Jurkat, Clone E6-1 (cell line): ENCODE measurements around the gene ST6GAL1.
A peak's percentile ranks its signal among the peaks of the same experiment; 100 is the strongest.

Experiments used
- DNase-seq: peaks from one replicate; pipeline ENCODE4 v3.0.0-alpha.2; 2011; ENCODE audit warnings: low read depth, low spot score
- H3K4me3 ChIP-seq: 2 replicates; pipeline ENCODE4 v1.5.1; 2011; ENCODE audit warnings: mild to moderate bottlenecking, low read length, control low read depth, moderate library complexity

The ST6GAL1 gene

DNA sequence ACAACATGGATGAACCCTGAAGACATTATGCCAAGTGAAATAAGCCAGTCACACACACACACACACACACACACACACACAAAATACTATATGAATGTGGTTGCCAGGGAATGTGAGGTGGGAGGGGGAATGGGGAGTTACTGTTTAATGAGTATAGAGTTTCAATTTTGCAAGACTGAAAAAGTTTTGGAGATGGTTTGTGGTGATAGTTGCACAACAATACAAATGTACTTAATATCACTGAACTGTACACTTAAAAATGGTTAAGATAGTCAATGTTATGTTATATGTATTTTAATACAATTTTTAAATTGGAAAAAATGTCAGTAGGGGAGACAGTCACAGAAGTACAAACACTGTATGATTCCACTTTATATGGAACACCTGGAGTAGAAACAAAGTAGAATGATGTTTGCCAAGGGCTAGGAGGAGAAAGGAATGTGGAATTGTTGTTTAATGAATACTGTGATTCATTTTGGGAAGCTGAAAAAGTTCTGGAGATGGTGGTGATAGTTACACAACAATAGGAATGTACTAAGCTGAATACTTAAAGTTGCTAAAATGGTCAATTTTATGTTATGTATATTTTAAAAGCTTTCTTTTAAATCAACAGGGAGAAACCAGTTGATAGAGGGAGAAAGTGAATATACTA is 132.3 kb downstream of the ST6GAL1 start:
- no peak overlapping the region for H3K4me3 ChIP-seq
- DNase-seq = no peak

GRCh38 chr3:187063286-187064121 is 133.2 kb downstream of the ST6GAL1 start:
- H3K4me3 ChIP-seq = no peak overlapping the region

DNA sequence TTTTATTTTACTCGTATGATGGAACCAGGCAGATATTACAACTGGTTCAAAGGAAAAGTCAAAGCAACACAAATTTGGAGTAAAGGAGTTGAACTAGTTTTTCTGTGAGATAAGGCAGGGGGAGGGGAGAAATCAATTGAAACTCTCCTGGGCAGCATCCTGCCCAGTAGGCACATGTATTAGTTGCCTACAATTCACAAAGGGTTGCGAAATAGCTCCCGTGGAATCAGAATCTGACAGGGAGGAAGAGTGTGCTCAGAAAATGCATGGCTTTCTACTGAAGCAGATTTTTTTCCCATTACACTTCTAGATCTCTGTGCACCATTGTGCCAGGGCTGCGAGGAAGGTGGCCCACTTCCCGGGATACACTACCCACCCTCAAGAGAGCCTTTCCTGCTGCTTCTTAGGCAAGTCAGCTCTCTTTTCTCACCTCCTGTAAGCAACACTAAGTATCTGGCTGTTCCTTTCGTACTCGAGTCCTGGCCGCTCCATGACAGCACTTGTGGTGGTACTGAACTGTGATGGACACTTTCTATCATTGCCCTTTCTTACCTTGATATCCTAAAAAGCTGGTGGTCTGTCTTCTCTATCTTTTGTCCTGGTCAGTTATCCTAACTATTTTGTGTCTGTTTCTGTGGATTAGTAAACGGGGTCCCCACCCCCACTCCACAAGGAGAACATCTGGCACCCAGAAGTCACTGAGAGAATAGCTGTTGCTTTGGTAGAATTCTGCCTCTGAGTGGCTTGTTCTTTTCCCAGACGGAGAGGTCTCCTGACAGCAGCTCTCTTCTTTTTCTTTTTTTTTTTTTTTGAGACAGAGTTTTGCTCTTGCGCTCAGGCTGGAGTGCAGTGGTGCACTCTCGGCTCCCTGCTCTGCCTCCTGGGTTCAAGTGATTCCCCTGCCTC is 134.1 kb downstream of the ST6GAL1 start:
- H3K4me3 ChIP-seq = no peak overlapping the region
- DNase-seq = no peak

More at GRCh38 chr3:187063286-187064121, 133.2 kb downstream of the ST6GAL1 start:
- peak; percentile 54 for DNase-seq

DNA sequence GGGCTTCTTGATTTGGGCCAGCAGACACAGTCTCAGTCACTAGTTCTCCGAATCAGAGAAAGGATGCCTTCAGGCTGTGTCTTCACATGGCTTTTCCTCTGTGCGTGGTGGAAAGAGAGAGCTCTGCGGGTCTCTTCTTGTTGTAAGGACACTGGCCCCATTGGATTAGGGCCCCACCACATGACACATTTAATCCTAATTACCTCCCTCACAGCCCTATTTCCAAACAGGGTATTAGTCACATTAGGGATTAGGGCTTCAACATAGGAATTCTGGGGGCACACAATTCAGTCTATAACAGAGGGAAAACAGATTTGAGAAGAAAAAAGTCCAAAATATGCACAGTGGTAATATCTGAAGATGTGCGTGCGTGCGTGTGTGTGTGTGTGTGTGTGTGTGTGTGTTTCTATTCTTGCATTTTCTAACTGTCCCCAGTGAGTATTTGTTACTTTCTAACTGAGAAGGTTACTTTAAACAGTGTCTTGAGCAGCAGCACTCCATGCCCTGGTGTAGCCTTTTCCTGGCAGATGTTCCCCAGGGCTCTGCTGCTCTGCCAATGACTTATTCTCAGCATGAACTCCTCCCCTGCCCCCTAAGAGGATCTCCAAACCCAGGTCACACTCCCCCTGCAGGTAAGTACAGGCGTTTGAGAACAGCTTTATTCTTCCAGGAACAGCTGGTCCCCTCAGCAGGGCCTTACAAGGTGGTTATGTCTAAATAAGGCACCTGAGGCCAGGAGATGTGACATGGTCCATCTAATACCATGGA is 136.1 kb downstream of the ST6GAL1 start:
- no peak overlapping the region for H3K4me3 ChIP-seq
- peak; percentile 61 for DNase-seq

DNA sequence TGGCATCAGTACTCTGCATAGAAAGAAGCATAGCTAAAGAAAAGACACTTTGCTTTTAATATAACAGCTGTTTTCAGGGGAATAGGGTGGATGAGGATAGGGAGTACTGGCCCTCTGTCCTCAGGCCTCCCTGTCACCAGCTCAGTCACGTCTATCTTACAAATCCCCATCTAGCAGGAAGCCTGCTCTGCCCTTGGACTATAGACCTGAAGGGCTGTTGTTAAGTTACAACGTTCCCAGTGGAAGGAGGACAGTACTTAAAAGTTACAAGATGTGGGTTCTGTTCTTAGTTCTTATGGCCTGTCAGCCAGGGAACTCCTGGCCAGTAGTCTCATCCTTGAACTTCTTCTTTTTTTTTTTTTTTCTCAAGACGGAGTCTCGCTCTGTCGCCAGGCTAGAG is 138.5 kb downstream of the ST6GAL1 start:
- DNase-seq = no peak
- H3K4me3 ChIP-seq = no peak overlapping the region

DNA sequence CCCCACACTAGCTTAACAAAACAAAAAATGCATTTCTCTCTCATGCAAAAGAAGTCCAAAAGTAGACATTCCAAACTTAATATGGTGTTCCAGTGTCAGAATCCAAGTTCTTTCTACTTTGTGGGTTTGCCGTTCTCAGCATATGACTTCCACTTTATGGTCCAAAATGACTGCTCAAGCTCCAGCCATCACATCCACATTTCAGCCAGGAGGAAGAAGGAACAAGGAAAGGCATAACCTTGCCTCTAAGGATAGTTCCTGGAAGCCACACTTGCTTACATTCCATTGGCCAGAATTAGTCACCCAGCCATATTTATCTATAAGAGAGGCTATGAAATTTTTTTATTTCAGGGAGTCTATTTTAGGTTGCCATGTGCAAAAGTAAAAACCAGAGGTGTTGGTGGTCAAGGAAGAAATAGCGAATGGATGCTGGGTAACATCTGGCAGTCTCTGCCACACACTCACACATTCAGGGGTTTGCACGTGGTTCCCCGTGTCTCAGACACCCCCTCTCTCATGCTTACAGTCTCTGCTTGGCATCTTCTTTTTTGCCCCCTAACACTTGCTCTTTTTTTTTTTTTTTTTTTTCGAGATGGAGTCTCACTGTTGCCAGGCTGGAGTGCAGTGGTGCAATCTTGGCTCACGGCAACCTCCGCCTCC is 139.7 kb downstream of the ST6GAL1 start:
- no peak for DNase-seq
- no peak overlapping the region for H3K4me3 ChIP-seq

DNA sequence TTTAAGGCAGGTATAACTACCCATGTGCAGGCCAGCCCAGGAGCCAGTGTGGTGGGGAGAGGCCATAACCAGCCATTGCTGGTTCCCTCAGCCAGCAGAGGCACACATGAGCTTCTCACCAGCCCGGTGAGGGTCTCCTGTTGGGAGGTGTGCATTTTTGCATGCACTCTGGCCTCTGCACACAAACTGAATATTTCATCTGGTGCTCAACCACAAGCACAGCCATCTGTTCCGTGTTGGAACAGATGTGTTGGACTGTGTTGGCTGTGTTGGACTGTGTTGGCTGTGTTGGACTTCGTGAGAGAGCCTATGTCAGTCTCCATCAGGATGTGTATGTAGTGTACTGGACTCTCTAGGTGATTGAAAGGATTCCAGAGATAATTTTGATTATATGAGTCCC is 141.8 kb downstream of the ST6GAL1 start:
- H3K4me3 ChIP-seq = no peak overlapping the region
- DNase-seq = peak; percentile 39

DNA sequence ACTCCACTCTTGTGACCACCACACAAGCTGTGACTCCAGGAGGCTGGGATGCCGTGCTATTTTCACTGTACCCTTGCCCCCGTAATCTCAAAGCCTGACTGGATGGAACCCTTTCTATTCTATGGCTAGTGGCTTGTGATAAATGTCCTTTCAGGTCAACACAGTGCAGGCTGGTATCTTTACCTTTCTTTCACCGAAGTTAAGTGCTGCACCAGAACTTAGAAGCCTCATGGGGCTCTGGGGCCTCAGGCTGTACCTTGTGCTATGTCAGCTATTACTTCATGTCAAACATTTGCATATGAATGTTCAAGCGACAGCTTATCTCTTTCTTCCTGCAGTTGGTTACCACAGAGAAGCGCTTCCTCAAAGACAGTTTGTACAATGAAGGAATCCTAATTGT is 142.2 kb downstream of the ST6GAL1 start:
- no peak overlapping the region for H3K4me3 ChIP-seq

GRCh38 chr3:187073581-187074098 is 143.3 kb downstream of the ST6GAL1 start:
- no peak overlapping the region for H3K4me3 ChIP-seq
- DNase-seq = no peak

More for the DNA sequence above, 142.2 kb downstream of the ST6GAL1 start:
- peak; percentile 65 for DNase-seq

- H3K4me3 ChIP-seq = no peak overlapping the region
- DNase-seq = no peak
These were observed 144.5 kb downstream of the ST6GAL1 start for GRCh38 chr3:187074846-187075245.

- H3K4me3 ChIP-seq = no peak overlapping the region
- DNase-seq = no peak
These were observed 146.0 kb downstream of the ST6GAL1 start for GRCh38 chr3:187076297-187076696.

GRCh38 chr3:187077085-187077484 is 146.8 kb downstream of the ST6GAL1 start:
- H3K4me3 ChIP-seq = no peak overlapping the region
- no peak for DNase-seq

- no peak overlapping the region for H3K4me3 ChIP-seq
- no peak for DNase-seq
These were observed 147.2 kb downstream of the ST6GAL1 start for GRCh38 chr3:187077537-187077936.

DNA sequence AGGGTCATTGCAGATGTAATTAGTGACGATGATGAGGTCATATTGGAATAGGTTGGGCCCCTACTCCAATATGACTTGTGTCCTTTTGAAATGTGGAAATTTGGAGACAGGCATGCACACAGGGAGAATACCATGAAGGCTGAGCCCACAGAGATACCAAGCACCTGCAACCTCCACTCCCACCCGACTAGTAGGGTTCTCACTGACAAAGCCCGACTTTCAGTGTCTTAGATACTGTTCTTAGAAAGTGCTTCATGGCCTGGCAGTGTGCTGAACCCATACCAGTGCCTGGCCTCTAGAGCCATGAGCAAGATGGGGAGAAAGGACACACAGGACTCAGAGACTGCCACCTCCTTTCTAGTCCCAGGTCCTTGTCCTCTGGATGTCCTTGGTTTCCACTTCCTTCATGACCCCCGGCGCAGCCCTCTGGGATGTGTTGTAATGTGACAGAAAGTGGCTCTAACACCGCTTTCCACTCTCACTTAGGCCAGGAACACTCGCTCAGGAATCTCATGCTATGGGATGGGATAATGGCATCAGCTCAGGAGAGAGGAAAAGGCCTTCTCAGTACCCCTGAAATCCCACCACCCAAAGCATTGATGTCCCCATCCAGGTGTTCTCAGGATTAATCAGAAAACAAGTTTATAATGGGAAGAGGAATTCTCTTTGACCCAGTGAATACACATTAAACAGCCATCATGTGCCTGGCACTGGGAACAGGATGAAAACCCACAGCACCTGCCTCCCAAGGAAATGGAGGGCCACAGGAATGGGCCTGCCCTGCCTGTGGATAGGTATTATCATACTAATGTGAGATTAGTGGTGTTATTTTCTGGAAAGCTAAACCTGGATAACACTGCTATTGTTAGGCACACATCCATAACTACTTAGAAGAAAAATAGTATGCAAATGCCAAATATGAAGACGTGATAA is 149.0 kb downstream of the ST6GAL1 start:
- no peak overlapping the region for H3K4me3 ChIP-seq
- DNase-seq = no peak

DNA sequence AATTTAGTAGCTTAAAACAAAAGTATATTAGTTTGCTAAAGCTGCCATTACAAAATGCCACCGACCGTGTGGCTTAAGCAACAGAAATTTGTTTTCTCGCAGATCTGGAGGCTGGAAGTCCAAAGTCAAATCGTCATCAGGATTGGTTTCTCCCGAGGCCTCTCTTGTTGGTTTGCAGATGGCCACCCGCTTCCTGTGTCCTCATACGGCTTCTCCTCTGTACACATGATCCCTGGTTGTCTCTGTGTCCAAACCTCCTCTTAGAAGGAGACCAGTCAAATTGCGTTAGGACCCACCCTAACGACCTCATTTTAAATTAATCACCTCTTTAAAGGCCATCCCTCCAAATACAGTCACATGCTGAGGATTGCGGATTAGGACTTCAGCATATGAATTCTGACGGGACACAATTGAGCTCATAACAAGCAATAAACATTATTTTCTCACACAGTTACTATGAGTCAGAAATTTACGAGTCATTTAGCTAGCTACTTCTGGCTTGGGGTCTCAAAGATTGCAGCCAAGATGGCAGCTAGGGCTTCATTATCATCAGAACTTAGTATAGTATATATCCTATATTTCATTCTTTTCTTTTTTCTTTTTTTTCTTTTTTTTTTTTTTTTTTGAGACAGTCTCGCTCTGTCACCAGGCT is 150.6 kb downstream of the ST6GAL1 start:
- no peak for DNase-seq
- no peak overlapping the region for H3K4me3 ChIP-seq

DNA sequence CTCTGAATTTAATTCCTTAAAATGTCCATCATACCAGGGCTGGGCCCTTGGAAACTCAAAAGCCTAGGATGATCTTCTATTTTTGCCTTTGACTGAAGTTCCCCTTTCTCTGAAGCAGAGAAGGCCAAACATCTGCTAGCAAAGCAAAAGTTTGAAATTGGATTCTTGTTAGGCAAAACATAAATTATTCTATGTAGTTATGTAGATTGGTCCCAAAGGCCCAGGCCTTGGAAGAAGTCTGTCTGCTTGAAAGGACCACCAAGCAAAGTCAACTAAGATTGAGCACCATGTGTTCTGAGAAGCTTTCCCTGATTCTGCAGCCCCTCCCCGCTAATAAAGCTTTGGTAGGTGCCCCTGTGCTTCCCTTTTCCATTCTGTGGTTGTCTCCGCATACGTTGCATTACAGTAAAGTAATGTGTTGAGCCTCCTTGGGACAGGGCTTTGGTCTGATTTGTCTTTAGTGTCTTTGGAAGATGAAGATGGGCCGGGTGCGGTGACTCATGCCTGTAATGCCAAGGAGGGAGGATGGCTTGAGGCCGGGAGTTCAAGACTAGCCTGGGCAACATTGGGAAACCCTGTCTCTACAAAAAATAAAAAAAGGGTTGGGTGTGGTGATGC is 152.5 kb downstream of the ST6GAL1 start:
- DNase-seq = no peak
- H3K4me3 ChIP-seq = no peak overlapping the region
